Activated T-helper 1 cell treated with Interleukin-2 at 50 U/mL for 16 hours (primary cell): Measurements from ENCODE around the gene DHX38.
"Not testable (repeated sequence)": the region's sequence is repeated elsewhere in the genome, so short reads cannot be mapped to it uniquely, and the experiment has no call there.

Experiments used
- DNase-seq: peaks from one replicate; pipeline ENCODE4 v3.0.0-alpha.2; 2020; ENCODE audit warnings: low read depth

The DHX38 gene

DNA sequence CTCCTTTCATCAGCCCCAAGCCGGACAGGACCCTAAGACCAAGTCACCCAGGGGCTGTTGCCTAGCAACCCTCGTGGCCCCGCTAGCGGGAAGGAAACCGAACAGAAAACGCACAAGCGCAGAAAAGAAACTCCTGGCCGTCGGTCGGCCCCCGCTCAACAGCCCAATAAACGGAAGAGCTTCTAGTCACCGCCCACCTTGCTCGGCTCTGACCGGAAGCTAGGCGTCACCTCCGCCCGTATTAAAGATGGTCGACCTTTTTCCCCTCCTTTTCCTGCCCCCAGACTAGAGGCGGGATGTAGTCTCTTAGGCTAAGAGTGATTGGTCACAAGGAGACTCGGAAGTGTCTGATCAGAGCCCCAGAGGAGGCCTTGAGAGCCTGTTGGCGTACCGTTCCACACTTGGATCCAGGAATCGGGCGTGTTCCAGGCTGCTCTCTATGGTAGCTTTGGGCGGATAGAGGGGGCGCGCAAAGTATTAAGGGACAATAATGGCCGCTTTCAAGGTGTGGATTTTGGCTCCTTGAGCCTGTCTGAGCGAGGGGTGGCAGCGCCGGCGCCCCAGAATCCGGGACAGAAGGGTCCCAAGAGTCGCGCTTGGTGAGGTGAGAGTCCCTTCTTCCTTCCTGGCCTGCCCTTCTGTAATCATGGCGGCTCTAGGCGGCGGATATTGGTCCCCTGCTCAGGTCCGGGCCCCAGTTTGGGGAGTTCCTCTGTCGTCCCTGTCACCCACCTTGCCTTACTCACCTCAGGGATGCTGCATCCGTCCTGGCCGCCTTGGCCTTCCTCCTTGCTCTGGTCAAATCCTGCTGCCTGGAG, at the start of gene DHX38, which contains the start of gene TXNL4B:
DHX38 (plus strand) TSS at position 400 of the 818 bp plus-strand sequence. CDS start 2,311 bp downstream, outside the sequence.
TXNL4B (minus strand) TSS at position 173 of the 818 bp plus-strand sequence. CDS start 2,871 bp downstream, outside the sequence.
- DNase-seq = peak; percentile 83

DNA sequence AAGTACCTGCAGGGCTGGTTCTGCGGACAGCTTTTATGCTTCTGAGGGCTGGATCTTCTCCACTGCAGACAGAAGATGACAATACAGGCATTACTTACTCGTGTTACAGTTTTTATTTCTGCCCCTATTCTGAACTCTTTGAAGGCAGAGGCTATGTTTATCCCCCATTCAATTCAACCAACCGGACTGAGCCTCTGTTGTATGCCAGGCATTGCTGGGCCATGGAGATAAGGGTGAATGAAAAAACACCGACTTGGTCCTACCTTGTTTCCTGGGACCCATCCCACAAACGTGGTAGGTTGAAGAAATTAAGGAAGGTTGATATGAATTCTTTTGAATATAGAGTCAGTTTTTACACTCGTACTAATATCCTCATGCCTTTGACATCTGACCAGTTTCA, 49.4 kb upstream of the DHX38 start:
- no peak for DNase-seq

DNA sequence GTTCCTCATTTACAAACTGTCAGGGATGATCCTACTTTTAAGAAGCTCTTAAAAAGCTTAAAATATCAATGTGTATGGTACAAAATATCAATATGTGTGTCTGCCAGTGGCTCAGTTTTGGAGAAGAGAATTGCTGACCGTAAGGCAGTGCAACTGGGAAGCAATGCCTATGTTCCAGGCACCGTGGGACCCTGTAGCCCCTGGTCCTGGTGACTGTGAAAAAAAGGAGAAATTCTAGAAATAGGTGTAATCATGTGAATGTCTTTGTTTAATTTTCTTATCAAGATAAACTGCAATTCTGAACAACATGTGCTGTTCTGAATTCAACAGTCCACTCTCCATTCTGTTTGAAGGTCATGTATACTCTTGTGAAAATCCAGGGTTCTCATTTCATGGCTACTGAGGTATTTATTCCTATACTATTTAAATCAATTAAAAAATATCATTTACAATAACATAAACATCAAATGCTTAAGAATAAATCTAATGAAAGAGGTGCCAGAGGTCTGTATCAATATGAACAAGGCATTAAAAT, 48.8 kb upstream of the DHX38 start:
- DNase-seq = no peak

DNA sequence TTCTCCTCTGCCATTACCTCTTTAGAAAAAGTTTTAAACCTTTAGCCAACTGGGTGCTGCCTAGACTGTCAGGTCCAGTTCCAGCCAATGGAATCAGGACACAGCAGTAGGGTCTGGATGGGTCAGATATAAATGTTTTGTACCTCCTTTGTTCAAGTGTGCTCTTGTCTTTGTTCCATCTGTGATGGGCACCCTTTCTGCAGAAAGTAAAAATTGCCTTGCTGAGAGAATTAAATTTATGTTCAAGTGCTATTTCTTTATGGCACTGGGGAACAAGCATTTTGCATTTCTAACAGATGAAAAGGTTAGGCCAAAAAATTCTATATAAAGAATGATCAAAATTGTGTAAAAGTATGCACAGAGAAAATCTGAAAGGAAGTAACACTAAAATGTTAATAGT, 44.5 kb upstream of the DHX38 start:
- DNase-seq = no peak

DNA sequence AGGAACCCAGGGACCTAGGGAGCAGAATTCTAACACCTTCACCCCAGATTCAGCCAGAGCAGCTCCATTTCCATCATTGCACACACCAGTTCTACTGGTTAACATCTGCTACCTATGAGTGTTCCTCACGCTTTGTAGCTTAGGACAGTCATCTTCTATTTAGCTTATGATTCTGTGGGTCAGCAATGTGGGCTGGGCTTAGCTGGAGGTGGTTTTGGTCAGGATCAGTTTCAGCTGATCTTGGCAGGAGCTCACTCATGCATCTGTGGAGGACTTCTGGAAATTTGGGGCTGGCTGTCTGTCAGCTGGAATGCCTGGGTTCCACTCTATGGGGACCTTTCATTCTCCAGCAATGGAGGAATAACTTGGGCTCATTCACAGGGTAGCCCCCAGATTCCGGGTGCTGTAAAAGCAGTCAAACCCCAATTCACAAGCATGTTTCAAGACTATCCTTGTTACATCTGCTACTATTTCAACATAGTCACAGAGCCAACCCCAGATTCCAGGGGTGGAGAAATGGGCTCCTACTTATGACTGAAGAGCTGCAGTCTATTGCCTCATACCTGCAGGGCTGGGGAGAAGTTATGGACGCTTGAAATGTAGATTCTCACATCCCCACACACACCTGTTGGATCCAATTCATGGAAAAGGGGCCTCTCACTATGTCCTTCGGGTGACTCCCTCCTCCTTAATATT, 42.7 kb upstream of the DHX38 start:
- DNase-seq = no peak

DNA sequence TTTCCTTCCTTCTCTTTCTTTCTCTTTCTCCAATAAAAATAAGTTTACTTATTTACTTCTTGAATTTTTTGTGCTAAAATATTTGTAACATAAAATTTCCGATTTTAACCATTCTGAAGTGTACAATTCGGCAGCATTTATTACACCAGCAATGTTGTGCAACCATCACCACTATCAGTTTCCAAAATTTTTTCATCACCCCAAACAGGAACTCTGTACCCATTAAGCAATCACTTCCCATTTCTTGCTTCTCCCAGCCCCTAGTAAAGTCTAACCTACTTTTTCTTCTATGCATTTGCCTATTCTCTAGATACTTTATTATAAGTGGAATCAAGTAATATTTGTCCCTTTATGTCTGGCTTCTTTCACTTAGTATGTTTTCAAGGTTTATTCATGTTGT, 41.8 kb upstream of the DHX38 start:
- no peak for DNase-seq

DNA sequence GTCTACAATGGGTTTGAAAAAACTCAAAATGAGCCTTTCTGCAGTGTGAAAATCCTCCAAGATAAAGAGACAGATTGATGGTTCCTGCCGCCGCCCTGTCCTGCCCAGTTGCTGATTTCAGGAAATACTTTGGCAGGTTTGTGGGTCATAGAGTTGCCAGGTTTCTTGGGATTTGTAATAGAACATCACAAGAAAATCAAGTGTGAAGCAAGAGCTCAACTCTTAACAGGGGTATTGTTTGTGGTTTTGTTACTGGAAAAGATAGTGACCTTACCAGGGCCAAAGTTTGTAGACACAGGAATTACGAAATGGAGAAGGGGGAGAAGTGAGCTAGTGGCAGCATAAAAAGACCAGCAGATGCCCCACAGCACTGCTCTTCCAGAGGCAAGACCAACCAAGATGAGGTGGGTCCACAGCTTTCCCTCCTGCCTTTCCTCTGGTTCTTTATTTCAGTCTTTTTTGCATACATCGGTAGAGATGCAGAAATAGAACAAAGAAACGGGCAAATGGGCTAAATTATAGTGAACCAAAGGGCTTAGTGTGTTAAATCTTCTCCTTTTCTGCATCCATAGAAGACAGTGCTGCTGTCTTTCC, 39.3 kb upstream of the DHX38 start, which contains the start of gene HP:
HP (plus strand) TSS at position 252 of the 594 bp plus-strand sequence; CDS start at position 400, 148 bp downstream.
- DNase-seq = not testable (repeated sequence)

DNA sequence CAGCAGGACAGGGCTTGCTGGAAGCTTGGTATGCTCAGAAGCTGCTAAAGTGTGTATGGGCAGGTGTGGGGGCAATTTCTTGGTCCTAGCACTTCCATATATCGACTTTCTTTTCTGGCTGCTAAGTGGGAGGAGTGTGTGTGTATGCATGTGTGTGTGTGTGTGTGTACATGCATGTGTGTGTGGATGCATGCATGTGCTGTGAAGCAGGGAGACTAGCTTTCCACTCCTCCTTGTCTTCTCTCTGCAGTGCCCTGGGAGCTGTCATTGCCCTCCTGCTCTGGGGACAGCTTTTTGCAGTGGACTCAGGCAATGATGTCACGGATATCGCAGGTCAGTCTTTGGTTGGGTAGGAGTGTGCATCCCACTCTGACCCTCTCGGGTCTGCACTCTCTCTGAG, 37.7 kb upstream of the DHX38 start:
- DNase-seq = no peak

DNA sequence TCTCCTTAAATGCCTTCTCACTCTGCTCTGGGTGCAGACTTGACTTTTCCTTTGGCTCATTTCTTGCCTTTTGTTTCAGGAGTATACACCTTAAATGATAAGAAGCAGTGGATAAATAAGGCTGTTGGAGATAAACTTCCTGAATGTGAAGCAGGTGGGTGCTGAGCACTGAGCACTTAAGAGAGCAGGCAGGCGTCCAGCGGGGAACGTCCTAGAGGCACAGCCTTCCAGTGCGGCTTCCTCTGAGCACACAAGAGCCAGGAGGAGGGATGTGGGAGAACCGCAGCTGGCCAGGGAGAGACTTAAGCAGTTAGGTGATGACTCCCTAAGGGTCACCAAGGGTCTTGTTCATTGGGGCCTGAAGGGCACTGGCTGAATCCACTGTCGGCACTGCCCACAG, 36.3 kb upstream of the DHX38 start:
- DNase-seq = not testable (repeated sequence)

DNA sequence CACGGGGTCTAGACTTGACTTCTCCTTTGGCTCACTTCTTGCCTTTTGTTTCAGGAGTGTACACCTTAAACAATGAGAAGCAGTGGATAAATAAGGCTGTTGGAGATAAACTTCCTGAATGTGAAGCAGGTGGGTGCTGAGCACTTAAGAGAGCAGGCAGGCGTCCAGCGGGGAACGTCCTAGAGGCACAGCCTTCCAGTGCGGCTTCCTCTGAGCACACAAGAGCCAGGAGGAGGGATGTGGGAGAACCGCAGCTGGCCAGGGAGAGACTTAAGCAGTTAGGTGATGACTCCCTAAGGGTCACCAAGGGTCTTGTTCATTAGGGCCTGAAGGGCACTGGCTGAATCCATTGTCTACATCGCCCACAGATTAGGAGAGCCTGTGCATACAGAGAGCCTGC, 34.6 kb upstream of the DHX38 start:
- not testable (repeated sequence) for DNase-seq

DNA sequence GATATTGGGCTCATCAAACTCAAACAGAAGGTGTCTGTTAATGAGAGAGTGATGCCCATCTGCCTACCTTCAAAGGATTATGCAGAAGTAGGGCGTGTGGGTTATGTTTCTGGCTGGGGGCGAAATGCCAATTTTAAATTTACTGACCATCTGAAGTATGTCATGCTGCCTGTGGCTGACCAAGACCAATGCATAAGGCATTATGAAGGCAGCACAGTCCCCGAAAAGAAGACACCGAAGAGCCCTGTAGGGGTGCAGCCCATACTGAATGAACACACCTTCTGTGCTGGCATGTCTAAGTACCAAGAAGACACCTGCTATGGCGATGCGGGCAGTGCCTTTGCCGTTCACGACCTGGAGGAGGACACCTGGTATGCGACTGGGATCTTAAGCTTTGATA, 33.2 kb upstream of the DHX38 start:
- no peak for DNase-seq

DNA sequence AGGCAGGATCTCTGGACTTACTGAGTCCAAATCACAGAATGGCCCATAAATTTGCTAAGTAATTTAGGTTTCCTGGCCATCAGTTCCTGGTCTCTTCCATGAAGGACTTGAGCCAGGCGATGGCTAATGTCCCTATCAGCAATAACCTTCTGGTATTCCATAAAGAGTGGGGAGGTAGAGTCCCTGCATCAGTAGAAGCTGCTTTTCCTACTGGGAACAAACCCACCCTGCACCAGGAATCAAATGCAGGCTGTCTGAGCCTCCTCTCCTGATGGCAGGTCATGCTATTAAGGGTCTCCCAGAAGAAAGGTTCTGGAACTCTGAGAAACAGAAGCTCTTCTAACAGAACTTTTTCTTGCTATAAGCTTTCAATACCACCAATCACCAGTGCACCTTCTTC, 32.1 kb upstream of the DHX38 start:
- no peak for DNase-seq

DNA sequence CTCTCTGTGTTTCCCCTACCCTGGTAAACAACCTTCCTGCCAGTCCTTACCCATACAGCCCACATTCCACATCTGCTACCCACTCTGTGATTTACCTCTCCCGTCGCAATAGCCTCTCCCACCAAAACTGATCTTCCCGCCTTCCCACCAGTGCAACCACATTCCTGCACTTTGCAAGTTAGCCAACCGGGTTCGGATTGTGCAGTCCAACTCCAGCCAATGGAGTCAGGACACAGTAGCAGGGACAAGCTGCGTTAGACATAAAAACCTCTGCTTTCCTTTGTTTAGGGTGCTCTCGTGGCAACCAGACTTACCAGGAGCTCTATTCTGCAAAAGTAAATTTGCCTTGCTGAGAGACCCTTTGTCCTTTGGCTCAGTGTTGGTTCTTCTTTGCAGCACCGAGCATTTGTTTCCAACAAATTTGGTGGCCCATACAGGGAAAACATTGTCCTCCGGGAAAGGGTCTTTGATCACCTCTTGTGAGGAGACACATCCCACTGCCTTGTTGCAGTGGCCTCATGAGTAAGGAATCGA, 29.2 kb upstream of the DHX38 start:
- DNase-seq = no peak

DNA sequence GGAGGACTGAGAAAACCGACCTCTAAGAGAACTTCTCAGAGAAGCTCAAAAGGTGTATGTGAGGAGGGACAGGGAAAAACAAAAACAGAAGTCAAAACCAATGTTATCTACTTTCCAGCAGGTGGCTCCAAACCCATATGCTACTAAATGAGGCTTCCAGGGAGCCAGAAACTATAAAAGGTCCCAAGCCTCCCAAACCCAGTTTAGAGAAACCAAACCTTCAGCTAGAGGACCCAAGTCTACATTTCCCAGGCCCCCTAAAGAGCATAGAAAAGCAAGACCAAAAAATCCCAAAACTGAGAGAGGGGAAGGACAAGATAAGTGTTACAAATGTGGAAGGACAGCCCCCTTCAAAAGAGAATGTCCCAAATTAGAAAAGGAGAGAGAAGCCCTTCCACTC, 26.9 kb upstream of the DHX38 start:
- no peak for DNase-seq

DNA sequence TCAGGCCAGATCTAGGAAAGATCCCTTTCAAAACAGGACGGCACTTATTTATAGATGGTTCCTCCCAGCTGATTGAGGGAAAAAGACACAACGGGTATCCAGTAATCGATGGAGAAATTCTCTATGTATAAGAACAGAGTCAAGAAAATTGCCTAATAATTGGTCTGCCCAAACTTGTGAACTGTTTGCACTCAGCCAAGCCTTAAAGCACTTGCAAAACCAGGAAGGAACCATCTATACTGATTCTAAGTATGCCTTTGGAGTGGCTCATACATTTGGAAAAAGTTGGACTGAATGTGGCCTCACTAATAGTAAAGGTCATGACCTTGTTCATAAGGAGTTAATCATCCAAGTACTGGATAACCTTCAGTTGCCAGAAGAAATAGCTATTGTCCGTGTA, 24.7 kb upstream of the DHX38 start:
- no peak for DNase-seq

DNA sequence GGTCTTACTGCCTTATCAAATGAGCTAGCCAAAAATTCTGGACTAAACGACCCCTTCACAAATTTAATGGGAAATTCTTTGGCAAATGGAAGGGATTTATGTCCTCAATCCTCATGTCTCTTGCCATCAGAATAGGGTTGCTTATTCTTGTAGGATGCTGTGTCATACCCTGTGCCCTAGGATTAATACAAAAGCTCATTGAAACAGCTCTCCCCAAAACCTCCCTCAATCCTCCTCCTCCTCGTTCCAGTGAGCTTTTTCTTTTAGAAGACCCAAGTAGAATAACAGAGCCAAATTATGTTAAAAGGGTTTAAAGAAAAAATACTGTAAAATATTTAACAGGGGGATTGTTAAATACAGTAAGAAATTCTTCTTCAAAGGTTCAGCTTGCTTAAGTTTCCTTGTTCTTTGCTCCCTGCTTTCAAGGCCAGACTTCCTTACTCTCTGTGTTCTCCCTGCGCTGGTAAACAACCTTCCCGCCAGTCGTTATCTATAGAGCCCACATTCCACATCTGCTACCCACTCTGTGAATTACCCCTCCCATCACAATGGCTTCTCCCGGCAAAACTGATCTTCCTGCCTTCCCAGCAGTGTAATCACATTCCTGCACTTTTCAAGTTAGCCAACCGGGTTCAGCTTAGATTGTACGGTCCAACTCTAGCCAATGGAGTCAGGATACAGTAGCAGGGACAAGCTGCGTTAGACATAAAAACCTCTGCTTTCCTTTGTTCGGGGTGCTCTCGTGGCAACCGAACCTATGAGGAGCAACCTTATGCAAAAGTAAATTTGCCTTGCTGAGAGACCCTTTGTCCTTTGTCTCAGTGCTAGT, 20.9 kb upstream of the DHX38 start:
- DNase-seq = no peak

DNA sequence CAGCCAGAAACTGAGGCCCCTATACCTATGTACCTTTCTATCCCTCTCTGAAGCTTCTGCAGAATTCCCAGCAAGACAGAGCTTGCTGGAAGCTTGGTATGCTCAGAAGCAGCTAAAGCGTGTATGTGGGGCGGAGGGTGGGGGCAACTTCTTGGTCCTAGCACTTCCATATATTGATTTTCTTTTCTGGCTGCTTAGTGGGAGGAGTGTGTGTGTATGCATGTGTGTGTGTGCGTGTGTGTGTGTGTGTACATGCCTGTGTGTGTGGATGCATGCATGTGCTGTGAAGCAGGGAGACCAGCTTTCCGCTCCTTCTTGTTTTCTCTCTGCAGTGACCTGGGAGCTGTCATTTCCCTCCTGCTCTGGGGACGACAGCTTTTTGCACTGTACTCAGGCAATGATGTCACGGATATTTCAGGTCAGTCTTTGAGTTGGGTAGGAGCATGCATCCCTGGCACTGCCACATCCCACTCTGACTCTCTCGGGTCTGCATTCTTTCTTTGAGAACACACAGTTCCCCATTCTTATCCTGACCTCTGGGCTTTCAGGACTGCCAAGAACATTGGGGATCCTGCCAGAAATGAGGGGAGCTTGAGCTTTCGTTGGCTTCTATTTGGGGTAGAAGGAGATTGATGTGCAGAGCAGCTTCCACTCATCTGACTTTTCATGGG, 20.0 kb upstream of the DHX38 start:
- no peak for DNase-seq

DNA sequence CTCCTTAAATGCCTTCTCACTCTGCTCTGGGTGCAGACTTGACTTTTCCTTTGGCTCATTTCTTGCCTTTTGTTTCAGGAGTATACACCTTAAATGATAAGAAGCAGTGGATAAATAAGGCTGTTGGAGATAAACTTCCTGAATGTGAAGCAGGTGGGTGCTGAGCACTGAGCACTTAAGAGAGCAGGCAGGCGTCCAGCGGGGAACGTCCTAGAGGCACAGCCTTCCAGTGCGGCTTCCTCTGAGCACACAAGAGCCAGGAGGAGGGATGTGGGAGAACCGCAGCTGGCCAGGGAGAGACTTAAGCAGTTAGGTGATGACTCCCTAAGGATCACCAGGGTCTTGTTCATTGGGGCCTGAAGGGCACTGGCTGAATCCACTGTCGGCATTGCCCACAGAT, 18.6 kb upstream of the DHX38 start:
- DNase-seq = not testable (repeated sequence)

DNA sequence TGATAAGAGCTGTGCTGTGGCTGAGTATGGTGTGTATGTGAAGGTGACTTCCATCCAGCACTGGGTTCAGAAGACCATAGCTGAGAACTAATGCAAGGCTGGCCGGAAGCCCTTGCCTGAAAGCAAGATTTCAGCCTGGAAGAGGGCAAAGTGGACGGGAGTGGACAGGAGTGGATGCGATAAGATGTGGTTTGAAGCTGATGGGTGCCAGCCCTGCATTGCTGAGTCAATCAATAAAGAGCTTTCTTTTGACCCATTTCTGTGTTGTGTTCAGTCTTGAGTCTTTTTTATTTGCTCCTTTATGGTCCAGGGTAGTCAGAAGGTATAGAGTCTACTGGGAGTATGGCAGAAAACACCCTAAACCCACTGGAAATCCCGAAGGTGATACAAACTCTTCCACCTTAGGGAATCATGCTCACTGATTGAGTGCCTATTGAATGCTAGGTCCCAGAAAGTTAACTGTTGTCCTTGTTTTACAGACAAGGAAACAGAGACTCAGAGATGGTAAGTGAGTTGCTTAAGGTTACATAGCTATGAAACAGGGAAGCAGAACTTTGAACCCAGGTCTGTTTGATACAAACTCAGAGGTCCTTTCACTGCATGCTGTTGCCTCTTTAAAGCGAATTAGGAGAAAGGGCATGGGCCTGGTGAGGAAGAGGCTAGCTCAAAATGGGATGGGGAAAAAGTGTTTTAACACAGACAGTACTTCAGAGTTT, 16.5 kb upstream of the DHX38 start:
- DNase-seq = not testable (repeated sequence)

DNA sequence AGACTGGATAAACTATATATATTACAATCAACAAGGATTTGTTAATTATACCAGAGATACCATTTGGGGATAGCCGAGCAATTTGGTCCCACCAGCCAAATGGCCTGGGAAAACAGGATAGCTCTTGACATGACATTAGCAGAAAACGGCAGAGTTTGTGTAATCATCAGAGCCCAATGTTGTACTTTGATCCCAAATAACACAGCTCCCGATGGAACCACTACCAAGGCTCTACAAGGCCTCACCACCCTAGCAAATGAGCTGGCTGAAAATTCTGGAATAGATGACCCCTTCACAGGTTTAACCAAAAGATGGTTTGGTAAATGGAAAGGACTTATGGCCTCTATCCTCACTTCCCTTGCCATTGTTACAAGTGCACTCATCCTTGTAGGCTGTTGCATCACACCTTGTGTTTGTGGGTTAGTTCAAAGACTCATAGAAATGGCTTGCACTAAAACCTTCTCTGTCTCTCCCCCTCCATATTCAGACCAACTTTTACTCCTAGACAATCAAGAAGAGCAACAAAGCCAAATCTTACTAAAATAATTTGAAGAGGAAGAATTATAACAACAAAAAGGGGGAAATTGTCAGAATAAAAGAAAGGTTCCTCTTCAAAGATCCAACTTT, 9.8 kb upstream of the DHX38 start:
- DNase-seq = no peak
